Upper lobe of left lung (tissue), 4 donors: ENCODE measurements around the gene CERS2.

Source experiments
- EP300 ChIP-seq, 4 donors: sonication (generic); formaldehyde crosslinking; IDR thresholded peaks; one replicate each; pipeline ENCODE4 v1.5.1; 2017; ENCODE audit warnings: antibody characterized with exemption in 4 of 4, control low read depth in 2 of 4
- POLR2A ChIP-seq, 4 donors: fragments of 450-650 bp; IDR thresholded peaks; one replicate each; pipeline ENCODE4 v1.5.1; 2016 to 2017; ENCODE audit warnings: antibody characterized with exemption in 4 of 4, mild to moderate bottlenecking in 2 of 4
- POLR2AphosphoS5 ChIP-seq, 2 donors: sonication (generic); formaldehyde crosslinking; IDR thresholded peaks; one replicate each; pipeline ENCODE4 v1.5.1; 2017; ENCODE audit warnings: antibody characterized with exemption in 2 of 2
- TF ChIP-seq, protein P1 (sequence below), 6 experiments: fragments of 450-650 bp in 4 of 6; fragments of 200-600 bp in 2 of 6; sonication (generic) in 2 of 6; IDR thresholded peaks; one replicate each; pipeline ENCODE4 v1.5.1; 2016 to 2019; ENCODE audit warnings: antibody characterized with exemption in 6 of 6

GRCh38 chr1:150944856-150945255 is 29.8 kb downstream of the CERS2 start:
- TF ChIP-seq, protein P1, sequence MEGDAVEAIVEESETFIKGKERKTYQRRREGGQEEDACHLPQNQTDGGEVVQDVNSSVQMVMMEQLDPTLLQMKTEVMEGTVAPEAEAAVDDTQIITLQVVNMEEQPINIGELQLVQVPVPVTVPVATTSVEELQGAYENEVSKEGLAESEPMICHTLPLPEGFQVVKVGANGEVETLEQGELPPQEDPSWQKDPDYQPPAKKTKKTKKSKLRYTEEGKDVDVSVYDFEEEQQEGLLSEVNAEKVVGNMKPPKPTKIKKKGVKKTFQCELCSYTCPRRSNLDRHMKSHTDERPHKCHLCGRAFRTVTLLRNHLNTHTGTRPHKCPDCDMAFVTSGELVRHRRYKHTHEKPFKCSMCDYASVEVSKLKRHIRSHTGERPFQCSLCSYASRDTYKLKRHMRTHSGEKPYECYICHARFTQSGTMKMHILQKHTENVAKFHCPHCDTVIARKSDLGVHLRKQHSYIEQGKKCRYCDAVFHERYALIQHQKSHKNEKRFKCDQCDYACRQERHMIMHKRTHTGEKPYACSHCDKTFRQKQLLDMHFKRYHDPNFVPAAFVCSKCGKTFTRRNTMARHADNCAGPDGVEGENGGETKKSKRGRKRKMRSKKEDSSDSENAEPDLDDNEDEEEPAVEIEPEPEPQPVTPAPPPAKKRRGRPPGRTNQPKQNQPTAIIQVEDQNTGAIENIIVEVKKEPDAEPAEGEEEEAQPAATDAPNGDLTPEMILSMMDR (IDR thresholded peaks at IDR 0.05), result no peak
- TF ChIP-seq EP300 (IDR thresholded peaks at IDR 0.05) (no peak), POLR2A (IDR thresholded peaks at IDR 0.05) (no peak), POLR2AphosphoS5 (IDR thresholded peaks at IDR 0.05) (no peak)
